Panc1 (cell line): ENCODE measurements around the gene RADX.

Experiments
- POLR2AphosphoS5 ChIP-seq: IDR thresholded peaks from 2 replicates; pipeline ENCODE4 v1.6.1; 2012; ENCODE audit warnings: mild to moderate bottlenecking, low read depth, low read length, moderate library complexity
- SIN3A ChIP-seq: IDR thresholded peaks from 2 replicates; pipeline ENCODE4 v1.6.1; 2012; ENCODE audit warnings: low read depth, mild to moderate bottlenecking, low read length, moderate library complexity, borderline replicate concordance; ENCODE audit not compliant: insufficient read depth
- TCF7L2 ChIP-seq: IDR thresholded peaks from 2 replicates; pipeline ENCODE4 v1.6.1; 2011; ENCODE audit warnings: mild to moderate bottlenecking, low read depth, low read length, inconsistent platforms
- TF ChIP-seq, protein P1 (sequence below): fragments of 450-650 bp; IDR thresholded peaks from 2 replicates; pipeline ENCODE4 v1.5.1; 2017; ENCODE audit warnings: mild to moderate bottlenecking
- TF ChIP-seq, protein P2 (sequence below), 2 experiments: IDR thresholded peaks; 2 replicates each; pipeline ENCODE4 v1.6.1; 2011 to 2012; ENCODE audit warnings: low read depth in 2 of 2, control low read depth in 1 of 2, low read length in 1 of 2, mild to moderate bottlenecking in 1 of 2, moderate library complexity in 1 of 2; ENCODE audit not compliant: insufficient read depth in 1 of 2

DNA sequence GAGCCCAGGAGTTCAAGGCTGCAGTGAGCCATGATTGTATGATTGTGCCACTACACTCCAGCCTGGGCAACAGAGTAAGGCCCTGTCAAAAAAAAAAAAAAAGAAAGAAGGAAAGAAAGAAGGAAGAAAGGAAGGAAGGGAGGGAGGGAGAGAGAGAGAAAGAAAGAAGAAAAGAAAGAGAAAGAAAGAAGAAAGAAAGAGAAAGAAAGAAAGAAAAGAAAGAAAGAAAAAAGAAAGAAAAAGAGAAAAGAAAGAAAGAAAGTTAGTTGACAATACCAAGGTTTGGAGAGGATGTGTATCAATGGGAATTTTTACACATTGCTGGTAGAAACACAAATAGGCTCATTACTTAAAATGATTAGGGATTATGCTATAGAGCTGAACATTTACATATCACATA, 19.8 kb downstream of the RADX start:
- TF ChIP-seq, protein P1, sequence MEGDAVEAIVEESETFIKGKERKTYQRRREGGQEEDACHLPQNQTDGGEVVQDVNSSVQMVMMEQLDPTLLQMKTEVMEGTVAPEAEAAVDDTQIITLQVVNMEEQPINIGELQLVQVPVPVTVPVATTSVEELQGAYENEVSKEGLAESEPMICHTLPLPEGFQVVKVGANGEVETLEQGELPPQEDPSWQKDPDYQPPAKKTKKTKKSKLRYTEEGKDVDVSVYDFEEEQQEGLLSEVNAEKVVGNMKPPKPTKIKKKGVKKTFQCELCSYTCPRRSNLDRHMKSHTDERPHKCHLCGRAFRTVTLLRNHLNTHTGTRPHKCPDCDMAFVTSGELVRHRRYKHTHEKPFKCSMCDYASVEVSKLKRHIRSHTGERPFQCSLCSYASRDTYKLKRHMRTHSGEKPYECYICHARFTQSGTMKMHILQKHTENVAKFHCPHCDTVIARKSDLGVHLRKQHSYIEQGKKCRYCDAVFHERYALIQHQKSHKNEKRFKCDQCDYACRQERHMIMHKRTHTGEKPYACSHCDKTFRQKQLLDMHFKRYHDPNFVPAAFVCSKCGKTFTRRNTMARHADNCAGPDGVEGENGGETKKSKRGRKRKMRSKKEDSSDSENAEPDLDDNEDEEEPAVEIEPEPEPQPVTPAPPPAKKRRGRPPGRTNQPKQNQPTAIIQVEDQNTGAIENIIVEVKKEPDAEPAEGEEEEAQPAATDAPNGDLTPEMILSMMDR: no peak
- TF ChIP-seq SIN3A (no peak), POLR2AphosphoS5 (no peak), TCF7L2 (no peak)
- TF ChIP-seq, protein P2, sequence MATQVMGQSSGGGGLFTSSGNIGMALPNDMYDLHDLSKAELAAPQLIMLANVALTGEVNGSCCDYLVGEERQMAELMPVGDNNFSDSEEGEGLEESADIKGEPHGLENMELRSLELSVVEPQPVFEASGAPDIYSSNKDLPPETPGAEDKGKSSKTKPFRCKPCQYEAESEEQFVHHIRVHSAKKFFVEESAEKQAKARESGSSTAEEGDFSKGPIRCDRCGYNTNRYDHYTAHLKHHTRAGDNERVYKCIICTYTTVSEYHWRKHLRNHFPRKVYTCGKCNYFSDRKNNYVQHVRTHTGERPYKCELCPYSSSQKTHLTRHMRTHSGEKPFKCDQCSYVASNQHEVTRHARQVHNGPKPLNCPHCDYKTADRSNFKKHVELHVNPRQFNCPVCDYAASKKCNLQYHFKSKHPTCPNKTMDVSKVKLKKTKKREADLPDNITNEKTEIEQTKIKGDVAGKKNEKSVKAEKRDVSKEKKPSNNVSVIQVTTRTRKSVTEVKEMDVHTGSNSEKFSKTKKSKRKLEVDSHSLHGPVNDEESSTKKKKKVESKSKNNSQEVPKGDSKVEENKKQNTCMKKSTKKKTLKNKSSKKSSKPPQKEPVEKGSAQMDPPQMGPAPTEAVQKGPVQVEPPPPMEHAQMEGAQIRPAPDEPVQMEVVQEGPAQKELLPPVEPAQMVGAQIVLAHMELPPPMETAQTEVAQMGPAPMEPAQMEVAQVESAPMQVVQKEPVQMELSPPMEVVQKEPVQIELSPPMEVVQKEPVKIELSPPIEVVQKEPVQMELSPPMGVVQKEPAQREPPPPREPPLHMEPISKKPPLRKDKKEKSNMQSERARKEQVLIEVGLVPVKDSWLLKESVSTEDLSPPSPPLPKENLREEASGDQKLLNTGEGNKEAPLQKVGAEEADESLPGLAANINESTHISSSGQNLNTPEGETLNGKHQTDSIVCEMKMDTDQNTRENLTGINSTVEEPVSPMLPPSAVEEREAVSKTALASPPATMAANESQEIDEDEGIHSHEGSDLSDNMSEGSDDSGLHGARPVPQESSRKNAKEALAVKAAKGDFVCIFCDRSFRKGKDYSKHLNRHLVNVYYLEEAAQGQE (IDR thresholded peaks at IDR 0.05; ENCODE audit: insufficient read depth in 1 of 2, low read depth in 2 of 2, low read length in 1 of 2): no peak
